Panc1 (cell line): Measurements from ENCODE around the gene LBR. TPM values are rescaled to one million over a fixed set of nuclear protein-coding genes. Genes with fewer than 3 reads are reported as not detected.

Source experiments
- ATAC-seq: fragments of 200-7000 bp; cut with Tn5 transposase; 2 replicates; pipeline ENCODE4 v1.9.1; 2020; ENCODE audit warnings: mild to moderate bottlenecking, moderate library complexity
- BruUV-seq: library from RNA; stranded (reverse); fragments of 400-500 nt; replicated peaks from 2 replicates; lab custom pipeline; 2021; lab: Mats Ljungman, UMichigan
- CTCF ChIA-PET: fragments of 300-600 bp; sonication (Branson Sonifier 250); formaldehyde crosslinking; loops from one replicate; lab custom pipeline; 2022; ENCODE audit warnings: antibody characterized with exemption; lab: Charles Lee
- POLR2A ChIA-PET: fragments of 300-600 bp; sonication (Branson Sonifier 250); formaldehyde crosslinking; loops from one replicate; lab custom pipeline; 2022; ENCODE audit warnings: antibody characterized with exemption; lab: Charles Lee
- DNase-seq: peaks from one replicate; pipeline ENCODE4 v3.0.0-alpha.2; 2010; ENCODE audit warnings: low read depth, low spot score
- H3K27ac ChIP-seq: 2 replicates; pipeline ENCODE4 v1.5.1; 2011; ENCODE audit warnings: mild to moderate bottlenecking, low read length, inconsistent platforms
- H3K27me3 ChIP-seq: fragments of 200-500 bp; sonication (Bioruptor generic); 2 replicates; pipeline ENCODE4 v1.6.0; 2014; ENCODE audit warnings: low read length, inconsistent platforms; ENCODE audit not compliant: control insufficient read depth, insufficient read depth
- H3K36me3 ChIP-seq: fragments of 200-500 bp; sonication (Bioruptor generic); 2 replicates; pipeline ENCODE4 v1.5.1; 2014; ENCODE audit warnings: inconsistent platforms, mild to moderate bottlenecking, low read length, moderate library complexity; ENCODE audit not compliant: control insufficient read depth, insufficient read depth
- H3K4me1 ChIP-seq: 2 replicates; pipeline ENCODE4 v1.5.1; 2011; ENCODE audit warnings: inconsistent platforms, mild to moderate bottlenecking, low read length, moderate library complexity; ENCODE audit not compliant: control insufficient read depth, insufficient read depth
- H3K4me3 ChIP-seq, 2 experiments: 2 replicates each; pipeline ENCODE4 v1.5.1; 2011 to 2012; ENCODE audit warnings: low read depth in 2 of 2, low read length in 2 of 2, mild to moderate bottlenecking in 2 of 2, inconsistent platforms in 1 of 2, moderate library complexity in 1 of 2
- H3K9me3 ChIP-seq: fragments of 200-500 bp; sonication (Bioruptor generic); 2 replicates; pipeline ENCODE4 v1.5.1; 2014; ENCODE audit warnings: low read depth, mild to moderate bottlenecking, inconsistent platforms, low read length, moderate library complexity; ENCODE audit not compliant: control insufficient read depth, insufficient read depth
- CTCF ChIP-seq: fragments of 450-650 bp; IDR thresholded peaks from 2 replicates; pipeline ENCODE4 v1.5.1; 2017; ENCODE audit warnings: mild to moderate bottlenecking
- POLR2AphosphoS5 ChIP-seq: IDR thresholded peaks from 2 replicates; pipeline ENCODE4 v1.6.1; 2012; ENCODE audit warnings: mild to moderate bottlenecking, low read depth, low read length, moderate library complexity
- SIN3A ChIP-seq: IDR thresholded peaks from 2 replicates; pipeline ENCODE4 v1.6.1; 2012; ENCODE audit warnings: low read depth, mild to moderate bottlenecking, low read length, moderate library complexity, borderline replicate concordance; ENCODE audit not compliant: insufficient read depth
- TCF7L2 ChIP-seq: IDR thresholded peaks from 2 replicates; pipeline ENCODE4 v1.6.1; 2011; ENCODE audit warnings: mild to moderate bottlenecking, low read depth, low read length, inconsistent platforms
- in situ Hi-C: cut with HindIII; loops from 2 replicates; pipeline ENCODE4 v1.10.0; 2016; ENCODE audit warnings: low sequenced_read_pairs, low pct_unique_long_range_greater_than_20kb
- intact Hi-C: fragments of 100-400 bp; cut with micrococcal nuclease; formaldehyde crosslinking; loops from one replicate; pipeline ENCODE4 v1.10.0; 2022; ENCODE audit not compliant: unreplicated experiment
- total RNA-seq: library from RNA; stranded (reverse); gene quantifications from one replicate; pipeline ENCODE4 v1.2.1, GENCODE V29; 2021; ENCODE audit not compliant: unreplicated experiment
- TF ChIP-seq, protein P1 (sequence below), 2 experiments: IDR thresholded peaks; 2 replicates each; pipeline ENCODE4 v1.6.1; 2011 to 2012; ENCODE audit warnings: low read depth in 2 of 2, control low read depth in 1 of 2, low read length in 1 of 2, mild to moderate bottlenecking in 1 of 2, moderate library complexity in 1 of 2; ENCODE audit not compliant: insufficient read depth in 1 of 2

The LBR gene
- total RNA-seq, 1 experiment from 2014 or later = 58.2 TPM

GRCh38 chr1:225454733-225455132 is 26.9 kb upstream of the LBR start:
- no peak for TF ChIP-seq POLR2AphosphoS5
- TF ChIP-seq, protein P1, sequence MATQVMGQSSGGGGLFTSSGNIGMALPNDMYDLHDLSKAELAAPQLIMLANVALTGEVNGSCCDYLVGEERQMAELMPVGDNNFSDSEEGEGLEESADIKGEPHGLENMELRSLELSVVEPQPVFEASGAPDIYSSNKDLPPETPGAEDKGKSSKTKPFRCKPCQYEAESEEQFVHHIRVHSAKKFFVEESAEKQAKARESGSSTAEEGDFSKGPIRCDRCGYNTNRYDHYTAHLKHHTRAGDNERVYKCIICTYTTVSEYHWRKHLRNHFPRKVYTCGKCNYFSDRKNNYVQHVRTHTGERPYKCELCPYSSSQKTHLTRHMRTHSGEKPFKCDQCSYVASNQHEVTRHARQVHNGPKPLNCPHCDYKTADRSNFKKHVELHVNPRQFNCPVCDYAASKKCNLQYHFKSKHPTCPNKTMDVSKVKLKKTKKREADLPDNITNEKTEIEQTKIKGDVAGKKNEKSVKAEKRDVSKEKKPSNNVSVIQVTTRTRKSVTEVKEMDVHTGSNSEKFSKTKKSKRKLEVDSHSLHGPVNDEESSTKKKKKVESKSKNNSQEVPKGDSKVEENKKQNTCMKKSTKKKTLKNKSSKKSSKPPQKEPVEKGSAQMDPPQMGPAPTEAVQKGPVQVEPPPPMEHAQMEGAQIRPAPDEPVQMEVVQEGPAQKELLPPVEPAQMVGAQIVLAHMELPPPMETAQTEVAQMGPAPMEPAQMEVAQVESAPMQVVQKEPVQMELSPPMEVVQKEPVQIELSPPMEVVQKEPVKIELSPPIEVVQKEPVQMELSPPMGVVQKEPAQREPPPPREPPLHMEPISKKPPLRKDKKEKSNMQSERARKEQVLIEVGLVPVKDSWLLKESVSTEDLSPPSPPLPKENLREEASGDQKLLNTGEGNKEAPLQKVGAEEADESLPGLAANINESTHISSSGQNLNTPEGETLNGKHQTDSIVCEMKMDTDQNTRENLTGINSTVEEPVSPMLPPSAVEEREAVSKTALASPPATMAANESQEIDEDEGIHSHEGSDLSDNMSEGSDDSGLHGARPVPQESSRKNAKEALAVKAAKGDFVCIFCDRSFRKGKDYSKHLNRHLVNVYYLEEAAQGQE (IDR thresholded peaks at IDR 0.05; ENCODE audit: insufficient read depth in 1 of 2, low read depth in 2 of 2, low read length in 1 of 2) = no peak
- TF ChIP-seq CTCF = no peak
- TF ChIP-seq SIN3A = no peak
- TF ChIP-seq TCF7L2 = no peak
- H3K27me3 ChIP-seq = no peaks in the 10 kb centered on the region
- POLR2A ChIA-PET = interaction anchor here (0.6 kb wide), 1 partner anchor 62 kb away, joined by 6 read pairs; no protein-coding TSS in a partner anchor
- CTCF ChIA-PET = interaction anchor here (0.5 to 0.6 kb wide), 3 partner anchors 10 to 402 kb away, joined by 3 to 12 read pairs (median 8); no protein-coding TSS in a partner anchor
- peak; percentile 93 for ATAC-seq
- peaks cover 7% of the 10 kb centered on the region; the same call in 1 of the 2 replicates for H3K4me1 ChIP-seq
- no TSS peak for BruUV-seq
- intact Hi-C loops = no loop called here
- H3K9me3 ChIP-seq = no peaks in the 10 kb centered on the region
- H3K36me3 ChIP-seq = no peaks in the 10 kb centered on the region
- in situ Hi-C loops = no loop called here
- no peak overlapping the region for H3K27ac ChIP-seq
- DNase-seq = peak; percentile 61
- H3K4me3 ChIP-seq = no peak overlapping the region

DNA sequence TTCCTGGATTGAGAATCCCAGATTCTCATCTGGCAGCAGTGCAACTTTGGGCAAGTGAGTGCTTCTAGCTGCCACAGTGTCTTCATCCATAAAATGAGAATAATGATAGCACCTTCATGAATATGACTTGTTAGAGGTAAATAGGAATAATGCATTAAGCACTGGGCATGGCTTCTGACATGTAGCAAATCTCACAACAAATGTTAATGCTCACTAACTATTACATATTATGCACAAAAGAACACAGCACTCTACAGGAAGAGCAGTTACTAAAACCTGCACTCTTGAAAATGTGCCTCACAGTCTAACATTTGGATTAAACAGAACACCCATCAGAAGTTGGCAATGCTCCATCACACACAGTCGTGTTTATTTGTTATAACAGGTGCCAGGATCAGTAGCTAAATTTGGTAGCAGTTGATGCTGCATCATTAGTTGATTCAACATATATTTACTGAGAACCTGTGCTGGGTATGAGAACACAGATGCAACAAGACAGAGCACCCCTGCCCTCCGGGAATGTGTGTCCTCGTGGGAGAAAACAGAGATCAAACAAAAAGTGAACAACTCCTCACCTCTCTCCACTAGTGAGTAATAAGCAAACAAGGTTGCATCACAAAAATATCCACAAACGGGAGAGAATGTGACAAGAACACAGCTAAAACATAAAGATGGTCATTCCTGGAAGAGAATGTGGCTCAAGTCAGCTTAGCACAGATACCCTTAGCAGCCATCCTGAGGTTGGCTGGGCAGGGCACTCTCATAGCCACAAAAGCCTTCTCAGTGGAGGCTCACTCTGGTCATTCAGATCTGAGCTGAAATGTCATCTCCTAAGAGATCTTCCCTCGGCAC is 26.2 kb upstream of the LBR start:
- in situ Hi-C loops = no loop called here
- BruUV-seq = no TSS peak

More for the DNA sequence above, 26.2 kb upstream of the LBR start:
- POLR2A ChIA-PET = no interaction called here
- intact Hi-C loops = no loop called here
- TF ChIP-seq, protein P1 (IDR thresholded peaks at IDR 0.05; ENCODE audit: insufficient read depth in 1 of 2, low read depth in 2 of 2, low read length in 1 of 2) = no peak
- no peak for TF ChIP-seq TCF7L2
- no peak for TF ChIP-seq POLR2AphosphoS5
- TF ChIP-seq SIN3A = no peak
- no peak for TF ChIP-seq CTCF
- ATAC-seq (peak; percentile 64), DNase-seq (no peak)
- Histone ChIP-seq H3K36me3 (no peaks in the 10 kb centered on the region), H3K4me3 (no peak overlapping the region), H3K27me3 (no peaks in the 10 kb centered on the region), H3K27ac (no peak overlapping the region), H3K9me3 (no peaks in the 10 kb centered on the region), H3K4me1 (peaks cover 7% of the 10 kb centered on the region; the same call in 1 of the 2 replicates)
- CTCF ChIA-PET = interaction anchor here (0.6 kb wide), 1 partner anchor 403 kb away, joined by 8 read pairs; no protein-coding TSS in a partner anchor
